Epithelial cell of esophagus (primary cell): ENCODE data around the gene CDKN3.
"Not testable (repeated sequence)": the region's sequence is repeated elsewhere in the genome, so short reads cannot be mapped to it uniquely, and the experiment has no call there.

Source experiments
- DNase-seq: peaks from one replicate; pipeline ENCODE4 v3.0.0; 2010; ENCODE audit warnings: low read depth
- H3K4me3 ChIP-seq: 2 replicates; pipeline ENCODE4 v1.5.1; 2011; ENCODE audit warnings: mild to moderate bottlenecking, low read length, control low read depth
- CTCF ChIP-seq: IDR thresholded peaks from 2 replicates; pipeline ENCODE4 v1.5.1; 2011; ENCODE audit warnings: low read depth, mild to moderate bottlenecking, low read length, control low read depth, inconsistent platforms; ENCODE audit not compliant: insufficient read depth; ENCODE audit errors: missing control alignments

Gene CDKN3

GRCh38 chr14:54440037-54440436, 43.2 kb downstream of the CDKN3 start:
- no peak for TF ChIP-seq CTCF
- DNase-seq, result no peak
- peak overlapping the region; percentile 86 for H3K4me3 ChIP-seq

DNA sequence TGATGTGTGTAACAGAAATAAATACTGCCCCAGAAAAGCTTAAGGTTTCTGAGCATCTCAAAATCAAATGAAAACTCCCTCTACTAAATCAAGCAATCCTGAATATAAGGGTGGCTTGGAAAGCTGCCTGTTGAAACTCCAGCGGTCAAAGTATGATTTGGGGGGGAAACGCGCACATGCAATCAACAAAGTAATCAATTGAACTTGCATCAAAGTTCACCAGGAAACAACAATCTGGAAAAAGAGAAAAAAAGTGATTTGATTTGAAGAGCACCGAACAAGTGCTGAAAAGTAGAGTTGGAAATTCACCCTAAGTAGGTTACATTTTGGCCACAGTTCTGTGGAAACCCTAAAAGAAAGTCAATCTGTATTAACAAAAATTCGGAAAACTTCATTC, 43.7 kb downstream of the CDKN3 start:
- no peak for DNase-seq
- no peak for TF ChIP-seq CTCF
- peak overlapping the region; percentile 86 for H3K4me3 ChIP-seq

- TF ChIP-seq CTCF, result peak; percentile 66
- peak; percentile 93 for DNase-seq
- peak within 1 kb of the TSS; percentile 86 for H3K4me3 ChIP-seq
Measured at GRCh38 chr14:54440873-54441868, 44.4 kb downstream of the CDKN3 start, which contains the start of gene CNIH1. Gene CNIH1, minus strand, starts transcription at chr14:54441374. Its CDS starts 47 bp downstream, at chr14:54441327.

DNA sequence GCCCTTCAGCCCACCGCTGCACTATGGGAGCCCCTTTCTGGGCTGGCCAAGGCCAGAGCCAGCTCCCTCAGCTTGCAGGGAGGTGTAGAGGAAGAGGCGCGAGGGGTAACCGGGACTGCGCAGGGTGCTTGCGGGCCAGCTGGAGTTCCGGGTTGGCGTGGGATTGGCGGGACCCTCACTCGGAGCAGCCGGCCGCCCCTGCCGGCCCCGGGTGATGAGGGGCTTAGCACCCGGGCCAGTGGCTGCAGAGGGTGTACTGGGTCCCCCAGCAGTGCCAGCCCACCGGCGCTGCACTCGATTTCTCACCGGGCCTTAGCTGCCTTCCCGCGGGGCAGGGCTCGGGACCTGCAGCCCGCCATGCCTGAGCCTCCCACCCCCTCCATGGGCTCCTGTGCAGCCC, 46.2 kb downstream of the CDKN3 start:
- not testable (repeated sequence) for H3K4me3 ChIP-seq, DNase-seq

GRCh38 chr14:54443981-54444380, 47.2 kb downstream of the CDKN3 start:
- no peak for DNase-seq
- no peak overlapping the region for H3K4me3 ChIP-seq
- no peak for TF ChIP-seq CTCF

- no peak for DNase-seq
- no peak for TF ChIP-seq CTCF
Measured at GRCh38 chr14:54444681-54445080, 47.9 kb downstream of the CDKN3 start.

DNA sequence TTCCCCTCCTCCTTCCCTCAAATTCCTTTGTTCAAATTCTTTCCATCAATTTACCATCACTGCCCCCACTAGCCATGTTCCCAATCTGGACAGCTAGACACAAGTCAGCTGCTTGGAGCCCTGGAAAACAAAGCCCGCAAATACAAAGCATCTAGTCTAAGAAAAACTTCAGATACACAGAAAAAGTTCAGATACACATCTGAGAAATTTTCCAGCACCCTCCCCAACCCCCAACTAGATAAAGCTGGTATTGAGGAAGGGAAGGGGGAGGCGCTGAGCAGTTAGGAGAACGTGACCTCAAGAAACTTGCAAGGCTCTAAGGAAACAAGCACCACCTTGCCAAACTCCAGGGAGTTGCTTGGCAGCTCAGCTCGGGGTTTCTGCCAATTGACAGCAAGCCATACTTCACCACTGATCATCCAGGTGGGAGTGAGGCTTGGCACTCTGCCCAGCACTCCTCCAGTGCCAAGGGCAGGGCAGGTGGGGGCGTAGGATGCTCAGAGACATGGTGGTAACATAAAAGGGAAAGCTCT, 49.4 kb downstream of the CDKN3 start:
- peak; percentile 71 for DNase-seq
- no peak overlapping the region for H3K4me3 ChIP-seq
- TF ChIP-seq CTCF, result no peak

More at GRCh38 chr14:54444681-54445080, 47.9 kb downstream of the CDKN3 start:
- no peak overlapping the region for H3K4me3 ChIP-seq
